AG04449 (cell line): ENCODE measurements around the gene KIF17.

Experiments used
- CTCF ChIA-PET: fragments of 350-600 bp; formaldehyde crosslinking; extraction: SDS; loops from one replicate; lab custom pipeline; 2021; ENCODE audit warnings: antibody characterized with exemption; lab: Yijun Ruan, JAX
- POLR2A ChIA-PET: fragments of 400-600, 350-600 bp; formaldehyde crosslinking; extraction: SDS; loops from one replicate; lab custom pipeline; 2020; ENCODE audit warnings: antibody characterized with exemption, inconsistent platforms; lab: Yijun Ruan, JAX
- DNase-seq: peaks from one replicate; pipeline ENCODE4 v3.0.0-alpha.2; 2010; ENCODE audit warnings: low read depth, low spot score
- H3K4me3 ChIP-seq: 2 replicates; pipeline ENCODE4 v1.5.1; 2011; ENCODE audit warnings: low read depth, mild to moderate bottlenecking, control low read depth, low read length
- TF ChIP-seq, protein P1 (sequence below): IDR thresholded peaks from one replicate; pipeline ENCODE4 v1.5.1; 2011; ENCODE audit warnings: mild to moderate bottlenecking, moderate library complexity, low read length, control low read depth, inconsistent platforms; ENCODE audit not compliant: insufficient read depth; ENCODE audit errors: missing control alignments

The KIF17 gene

DNA sequence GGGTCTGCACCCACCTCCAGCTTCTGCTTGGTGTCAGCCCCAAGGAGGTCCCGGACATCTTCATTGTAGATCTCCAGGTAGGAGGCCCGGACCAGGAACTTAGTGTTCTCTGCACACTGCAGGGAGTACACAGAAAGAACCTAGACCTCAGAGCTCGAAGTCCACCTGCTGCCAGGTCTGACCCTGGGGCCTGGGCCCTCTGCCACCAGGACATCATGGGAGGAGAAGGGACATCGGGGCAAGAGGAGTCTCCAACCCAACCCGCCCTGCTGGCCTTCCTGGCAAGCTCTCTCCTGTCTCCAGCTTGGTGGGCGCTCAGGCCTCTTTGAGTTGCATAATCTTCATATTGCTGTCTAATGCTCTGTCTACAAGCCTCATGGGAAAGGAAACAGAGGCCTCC lies 4.4 kb downstream of the KIF17 start:
- TF ChIP-seq, protein P1, sequence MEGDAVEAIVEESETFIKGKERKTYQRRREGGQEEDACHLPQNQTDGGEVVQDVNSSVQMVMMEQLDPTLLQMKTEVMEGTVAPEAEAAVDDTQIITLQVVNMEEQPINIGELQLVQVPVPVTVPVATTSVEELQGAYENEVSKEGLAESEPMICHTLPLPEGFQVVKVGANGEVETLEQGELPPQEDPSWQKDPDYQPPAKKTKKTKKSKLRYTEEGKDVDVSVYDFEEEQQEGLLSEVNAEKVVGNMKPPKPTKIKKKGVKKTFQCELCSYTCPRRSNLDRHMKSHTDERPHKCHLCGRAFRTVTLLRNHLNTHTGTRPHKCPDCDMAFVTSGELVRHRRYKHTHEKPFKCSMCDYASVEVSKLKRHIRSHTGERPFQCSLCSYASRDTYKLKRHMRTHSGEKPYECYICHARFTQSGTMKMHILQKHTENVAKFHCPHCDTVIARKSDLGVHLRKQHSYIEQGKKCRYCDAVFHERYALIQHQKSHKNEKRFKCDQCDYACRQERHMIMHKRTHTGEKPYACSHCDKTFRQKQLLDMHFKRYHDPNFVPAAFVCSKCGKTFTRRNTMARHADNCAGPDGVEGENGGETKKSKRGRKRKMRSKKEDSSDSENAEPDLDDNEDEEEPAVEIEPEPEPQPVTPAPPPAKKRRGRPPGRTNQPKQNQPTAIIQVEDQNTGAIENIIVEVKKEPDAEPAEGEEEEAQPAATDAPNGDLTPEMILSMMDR: no peak
- H3K4me3 ChIP-seq: no peak overlapping the region
- ChIA-PET CTCF (interaction anchor here (1.0 kb wide), 1 partner anchor 17 kb away, joined by 3 read pairs; no protein-coding TSS in a partner anchor), POLR2A (no interaction called here)
- DNase-seq: no peak

DNA sequence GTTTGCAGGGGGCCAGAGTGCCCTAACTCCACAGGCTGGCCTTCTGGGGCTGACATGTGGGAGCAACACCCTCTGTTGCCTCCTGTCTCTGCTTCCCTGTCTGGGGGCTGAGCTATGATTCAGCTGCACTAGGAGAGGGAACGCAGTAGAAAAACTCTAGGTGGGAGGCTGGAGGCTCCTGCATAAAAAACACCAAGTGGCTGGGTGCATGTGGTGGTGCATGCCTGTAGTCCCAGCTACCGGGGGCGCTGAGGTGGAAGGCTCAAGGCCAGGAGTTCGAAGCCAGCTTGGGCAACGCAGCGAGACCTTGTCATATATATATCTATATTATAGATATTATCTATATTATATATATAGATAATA lies 5.6 kb downstream of the KIF17 start:
- ChIA-PET CTCF (interaction anchor here (1.1 kb wide), 1 partner anchor 483 kb away, joined by 3 read pairs; no protein-coding TSS in a partner anchor), POLR2A (no interaction called here)
- DNase-seq: no peak

GRCh38 chr1:20711285-20712214 lies 6.3 kb downstream of the KIF17 start:
- no peak overlapping the region for H3K4me3 ChIP-seq
- POLR2A ChIA-PET: no interaction called here
- TF ChIP-seq, protein P1: no peak
- CTCF ChIA-PET: interaction anchor here (1.1 to 1.2 kb wide), 2 partner anchors 15 to 484 kb away, joined by 3 read pairs; no protein-coding TSS in a partner anchor
- DNase-seq: no peak

More for the DNA sequence above, 5.6 kb downstream of the KIF17 start:
- TF ChIP-seq, protein P1: no peak
- H3K4me3 ChIP-seq: no peak overlapping the region

GRCh38 chr1:20710469-20711284 lies 7.1 kb downstream of the KIF17 start:
- no peak overlapping the region for H3K4me3 ChIP-seq
- POLR2A ChIA-PET: no interaction called here
- no peak for DNase-seq
- CTCF ChIA-PET: interaction anchor here (1.1 to 1.3 kb wide), 3 partner anchors 12 to 485 kb away, joined by 3 to 4 read pairs (median 3); no protein-coding TSS in a partner anchor
- TF ChIP-seq, protein P1: no peak

- ChIA-PET CTCF (interaction anchor here (1.1 to 1.3 kb wide), 3 partner anchors 11 to 485 kb away, joined by 3 to 4 read pairs (median 3); no protein-coding TSS in a partner anchor), POLR2A (no interaction called here)
- no peak for DNase-seq
- TF ChIP-seq, protein P1: no peak
- no peak overlapping the region for H3K4me3 ChIP-seq
Observed at GRCh38 chr1:20709868-20710267, 7.9 kb downstream of the KIF17 start.
